CD4-positive, alpha-beta T cell treated with Interleukin-2 at 100 ng/mL for 4 hours (primary cell): Measurements from ENCODE around the gene TMCC3.
"Not testable (repeated sequence)": the region's sequence is repeated elsewhere in the genome, so short reads cannot be mapped to it uniquely, and the experiment has no call there.

Source experiments
- DNase-seq: peaks from one replicate; pipeline ENCODE4 v3.0.0-alpha.2; 2020; ENCODE audit warnings: low spot score

The TMCC3 gene

GRCh38 chr12:94599189-94599588, 51.2 kb downstream of the TMCC3 start:
- no peak for DNase-seq

GRCh38 chr12:94597268-94597667, 53.1 kb downstream of the TMCC3 start:
- no peak for DNase-seq

GRCh38 chr12:94596596-94596995, 53.8 kb downstream of the TMCC3 start:
- no peak for DNase-seq

- DNase-seq: no peak
Observed at GRCh38 chr12:94595152-94595551, 55.2 kb downstream of the TMCC3 start.

- no peak for DNase-seq
Observed at GRCh38 chr12:94594443-94594825, 55.9 kb downstream of the TMCC3 start.

- no peak for DNase-seq
Observed at GRCh38 chr12:94593822-94594442, 56.4 kb downstream of the TMCC3 start.

GRCh38 chr12:94592723-94593122, 57.6 kb downstream of the TMCC3 start:
- DNase-seq: not testable (repeated sequence)

GRCh38 chr12:94592080-94592479, 58.3 kb downstream of the TMCC3 start:
- no peak for DNase-seq

GRCh38 chr12:94590428-94590827, 59.9 kb downstream of the TMCC3 start:
- no peak for DNase-seq

GRCh38 chr12:94589591-94590001, 60.8 kb downstream of the TMCC3 start:
- no peak for DNase-seq

GRCh38 chr12:94588346-94588745, 62.0 kb downstream of the TMCC3 start:
- no peak for DNase-seq

GRCh38 chr12:94587266-94588241, 62.8 kb downstream of the TMCC3 start:
- no peak for DNase-seq

GRCh38 chr12:94586589-94587259, 63.6 kb downstream of the TMCC3 start:
- DNase-seq: no peak

- no peak for DNase-seq
Observed at GRCh38 chr12:94585626-94586025, 64.7 kb downstream of the TMCC3 start.

- no peak for DNase-seq
Observed at GRCh38 chr12:94584377-94584776, 66.0 kb downstream of the TMCC3 start.

- DNase-seq: no peak
Observed at GRCh38 chr12:94582591-94582990, 67.8 kb downstream of the TMCC3 start.

GRCh38 chr12:94575645-94576403, 74.5 kb downstream of the TMCC3 start:
- DNase-seq: no peak

GRCh38 chr12:94575024-94575423, 75.3 kb downstream of the TMCC3 start:
- DNase-seq: no peak

GRCh38 chr12:94571556-94571955, 78.8 kb downstream of the TMCC3 start:
- DNase-seq: no peak

GRCh38 chr12:94570161-94570560, 80.2 kb downstream of the TMCC3 start:
- DNase-seq: no peak

GRCh38 chr12:94567761-94568160, 82.6 kb downstream of the TMCC3 start:
- no peak for DNase-seq

GRCh38 chr12:94566345-94566744, 84.0 kb downstream of the TMCC3 start:
- no peak for DNase-seq
